Measurements from ENCODE around the gene SHC2. TPM values are rescaled to one million over a fixed set of nuclear protein-coding genes. Genes with fewer than 3 reads are reported as not detected.

Gene SHC2
- total and polyA plus RNA-seq, 2 of the 13 experiments (the other 11 are each of a cell fraction or from before 2014, with no cell fraction given) = 9.0 to 18.3 TPM

- TF ChIP-seq, protein P1, sequence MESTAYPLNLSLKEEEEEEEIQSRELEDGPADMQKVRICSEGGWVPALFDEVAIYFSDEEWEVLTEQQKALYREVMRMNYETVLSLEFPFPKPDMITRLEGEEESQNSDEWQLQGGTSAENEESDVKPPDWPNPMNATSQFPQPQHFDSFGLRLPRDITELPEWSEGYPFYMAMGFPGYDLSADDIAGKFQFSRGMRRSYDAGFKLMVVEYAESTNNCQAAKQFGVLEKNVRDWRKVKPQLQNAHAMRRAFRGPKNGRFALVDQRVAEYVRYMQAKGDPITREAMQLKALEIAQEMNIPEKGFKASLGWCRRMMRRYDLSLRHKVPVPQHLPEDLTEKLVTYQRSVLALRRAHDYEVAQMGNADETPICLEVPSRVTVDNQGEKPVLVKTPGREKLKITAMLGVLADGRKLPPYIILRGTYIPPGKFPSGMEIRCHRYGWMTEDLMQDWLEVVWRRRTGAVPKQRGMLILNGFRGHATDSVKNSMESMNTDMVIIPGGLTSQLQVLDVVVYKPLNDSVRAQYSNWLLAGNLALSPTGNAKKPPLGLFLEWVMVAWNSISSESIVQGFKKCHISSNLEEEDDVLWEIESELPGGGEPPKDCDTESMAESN (CRISPR knock-in tag; conservative IDR thresholded peaks at IDR 0.05) = peak; percentile 69; the same call in 1 of the 2 replicates
- TF ChIP-seq ZNF639 (CRISPR knock-in tag; conservative IDR thresholded peaks at IDR 0.05) (peak; percentile 60; the same call in 1 of the 2 replicates), NFKB2 (CRISPR knock-in tag; IDR thresholded peaks at IDR 0.05; ENCODE audit: borderline replicate concordance) (no peak), ZNF20 (CRISPR knock-in tag; IDR thresholded peaks at IDR 0.05) (no peak), PCBP1 (IDR thresholded peaks at IDR 0.05; ENCODE audit: borderline replicate concordance, low read depth, low read length) (no peak), ZNF839 (CRISPR knock-in tag; IDR thresholded peaks at IDR 0.05; ENCODE audit: borderline replicate concordance) (no peak), REXO4 (CRISPR knock-in tag; IDR thresholded peaks at IDR 0.05; ENCODE audit: borderline replicate concordance) (no peak), ZNF629 (CRISPR knock-in tag; conservative IDR thresholded peaks at IDR 0.05) (no peak), ZBTB25 (CRISPR knock-in tag; IDR thresholded peaks at IDR 0.05) (peak; percentile 53; the same call in 1 of the 2 replicates), NONO (IDR thresholded peaks at IDR 0.05) (no peak), NONO (CRISPR knock-in tag; conservative IDR thresholded peaks at IDR 0.05) (peak; percentile 85), ZNF138 (CRISPR knock-in tag; IDR thresholded peaks at IDR 0.05; ENCODE audit: low read depth) (no peak), TFDP1 (CRISPR knock-in tag; IDR thresholded peaks at IDR 0.05; ENCODE audit: borderline replicate concordance) (peak; percentile 43), PHF8 (CRISPR knock-in tag; IDR thresholded peaks at IDR 0.05) (no peak), MATR3 (CRISPR knock-in tag; IDR thresholded peaks at IDR 0.05) (no peak), SNAPC5 (CRISPR knock-in tag; IDR thresholded peaks at IDR 0.05; ENCODE audit: borderline replicate concordance) (no peak), ZNF501 (CRISPR knock-in tag; IDR thresholded peaks at IDR 0.05) (peak; percentile 35; the same call in 1 of the 2 replicates)
- TF ChIP-seq, protein P2, sequence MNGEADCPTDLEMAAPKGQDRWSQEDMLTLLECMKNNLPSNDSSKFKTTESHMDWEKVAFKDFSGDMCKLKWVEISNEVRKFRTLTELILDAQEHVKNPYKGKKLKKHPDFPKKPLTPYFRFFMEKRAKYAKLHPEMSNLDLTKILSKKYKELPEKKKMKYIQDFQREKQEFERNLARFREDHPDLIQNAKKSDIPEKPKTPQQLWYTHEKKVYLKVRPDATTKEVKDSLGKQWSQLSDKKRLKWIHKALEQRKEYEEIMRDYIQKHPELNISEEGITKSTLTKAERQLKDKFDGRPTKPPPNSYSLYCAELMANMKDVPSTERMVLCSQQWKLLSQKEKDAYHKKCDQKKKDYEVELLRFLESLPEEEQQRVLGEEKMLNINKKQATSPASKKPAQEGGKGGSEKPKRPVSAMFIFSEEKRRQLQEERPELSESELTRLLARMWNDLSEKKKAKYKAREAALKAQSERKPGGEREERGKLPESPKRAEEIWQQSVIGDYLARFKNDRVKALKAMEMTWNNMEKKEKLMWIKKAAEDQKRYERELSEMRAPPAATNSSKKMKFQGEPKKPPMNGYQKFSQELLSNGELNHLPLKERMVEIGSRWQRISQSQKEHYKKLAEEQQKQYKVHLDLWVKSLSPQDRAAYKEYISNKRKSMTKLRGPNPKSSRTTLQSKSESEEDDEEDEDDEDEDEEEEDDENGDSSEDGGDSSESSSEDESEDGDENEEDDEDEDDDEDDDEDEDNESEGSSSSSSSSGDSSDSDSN (CRISPR knock-in tag; IDR thresholded peaks at IDR 0.05) = peak; percentile 27; the same call in 1 of the 2 replicates
- TF ChIP-seq, protein P3, sequence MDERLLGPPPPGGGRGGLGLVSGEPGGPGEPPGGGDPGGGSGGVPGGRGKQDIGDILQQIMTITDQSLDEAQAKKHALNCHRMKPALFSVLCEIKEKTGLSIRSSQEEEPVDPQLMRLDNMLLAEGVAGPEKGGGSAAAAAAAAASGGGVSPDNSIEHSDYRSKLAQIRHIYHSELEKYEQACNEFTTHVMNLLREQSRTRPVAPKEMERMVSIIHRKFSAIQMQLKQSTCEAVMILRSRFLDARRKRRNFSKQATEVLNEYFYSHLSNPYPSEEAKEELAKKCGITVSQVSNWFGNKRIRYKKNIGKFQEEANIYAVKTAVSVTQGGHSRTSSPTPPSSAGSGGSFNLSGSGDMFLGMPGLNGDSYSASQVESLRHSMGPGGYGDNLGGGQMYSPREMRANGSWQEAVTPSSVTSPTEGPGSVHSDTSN (CRISPR knock-in tag; IDR thresholded peaks at IDR 0.05) = no peak
Observed at GRCh38 chr19:461721-462551, 1.1 kb upstream of the SHC2 start (continued).
